SU-DHL-6 (cell line): Measurements from ENCODE around the gene DICER1.
A peak's percentile ranks its signal among the peaks of the same experiment; 100 is the strongest.

Experiments used
- H2AFZ ChIP-seq: fragments of 200-600 bp; sonication (generic); 2 replicates; pipeline ENCODE4 v1.6.1; 2014; ENCODE audit warnings: low read depth, mild to moderate bottlenecking, moderate library complexity, mixed read lengths, antibody characterized with exemption, low read length; ENCODE audit not compliant: severe bottlenecking
- H3F3A ChIP-seq: fragments of 200-600 bp; shearing (Covaris generic); 2 replicates; pipeline ENCODE4 v1.6.0; 2016; ENCODE audit warnings: antibody characterized with exemption, mild to moderate bottlenecking; ENCODE audit not compliant: insufficient read depth
- H3K27ac ChIP-seq: fragments of 200-600 bp; sonication (generic); 2 replicates; pipeline ENCODE4 v1.5.1; 2016; ENCODE audit warnings: low read depth, mild to moderate bottlenecking, low read length, moderate library complexity, mixed read lengths
- H3K27me3 ChIP-seq: fragments of 200-600 bp; sonication (generic), shearing (Covaris generic); 2 replicates; pipeline ENCODE4 v1.6.0; 2014; ENCODE audit warnings: mild to moderate bottlenecking, low read length
- H3K36me3 ChIP-seq: fragments of 200-600 bp; sonication (generic); 2 replicates; pipeline ENCODE4 v1.6.1; 2014; ENCODE audit warnings: mild to moderate bottlenecking, low read length, mixed read lengths
- H3K4me2 ChIP-seq: fragments of 300-600, 200-600 bp; shearing (Covaris generic), sonication (generic); 2 replicates; pipeline ENCODE4 v1.6.0; 2014; ENCODE audit warnings: low read length, low read depth, mild to moderate bottlenecking; ENCODE audit not compliant: poor library complexity, severe bottlenecking
- H3K4me3 ChIP-seq: fragments of 200-600 bp; sonication (generic); 2 replicates; pipeline ENCODE4 v1.5.1; 2014; ENCODE audit warnings: antibody characterized with exemption, low read length, mild to moderate bottlenecking, mixed read lengths; ENCODE audit not compliant: insufficient read depth, poor library complexity, severe bottlenecking
- H3K79me2 ChIP-seq: fragments of 200-600 bp; sonication (generic); 2 replicates; pipeline ENCODE4 v1.6.1; 2014; ENCODE audit warnings: mild to moderate bottlenecking, low read length, moderate library complexity; ENCODE audit not compliant: insufficient read depth
- H3K9ac ChIP-seq: fragments of 200-600 bp; sonication (generic); 2 replicates; pipeline ENCODE4 v1.7.0; 2014; ENCODE audit warnings: mild to moderate bottlenecking, low read length
- H3K9me2 ChIP-seq: fragments of 200-600 bp; sonication (generic); replicated peaks from 2 replicates; pipeline ENCODE4 v1.6.1; 2014; ENCODE audit warnings: low read length; ENCODE audit not compliant: insufficient read depth
- H3K9me3 ChIP-seq: fragments of 200-600 bp; sonication (generic); 2 replicates; pipeline ENCODE4 v1.6.1; 2014; ENCODE audit warnings: low read length, mixed read lengths; ENCODE audit not compliant: insufficient read depth
- H4K20me1 ChIP-seq: fragments of 200-600 bp; sonication (generic); 2 replicates; pipeline ENCODE4 v1.6.1; 2014; ENCODE audit warnings: low read depth, mild to moderate bottlenecking, antibody characterized with exemption, low read length, moderate library complexity, mixed read lengths
- EZH2phosphoT487 ChIP-seq: fragments of 200-600 bp; sonication (generic), shearing (Covaris generic); conservative IDR thresholded peaks from 2 replicates; pipeline ENCODE4 v1.6.1; 2018; ENCODE audit warnings: mild to moderate bottlenecking, antibody characterized with exemption, low read length, moderate library complexity, mixed read lengths
- TF ChIP-seq, protein P1 (sequence below): fragments of 200-600 bp; sonication (generic); IDR thresholded peaks from one replicate; pipeline ENCODE4 v1.5.1; 2017; ENCODE audit warnings: antibody characterized with exemption, mild to moderate bottlenecking, low read length, moderate library complexity; ENCODE audit not compliant: insufficient read depth, poor library complexity, severe bottlenecking

Gene DICER1

DNA sequence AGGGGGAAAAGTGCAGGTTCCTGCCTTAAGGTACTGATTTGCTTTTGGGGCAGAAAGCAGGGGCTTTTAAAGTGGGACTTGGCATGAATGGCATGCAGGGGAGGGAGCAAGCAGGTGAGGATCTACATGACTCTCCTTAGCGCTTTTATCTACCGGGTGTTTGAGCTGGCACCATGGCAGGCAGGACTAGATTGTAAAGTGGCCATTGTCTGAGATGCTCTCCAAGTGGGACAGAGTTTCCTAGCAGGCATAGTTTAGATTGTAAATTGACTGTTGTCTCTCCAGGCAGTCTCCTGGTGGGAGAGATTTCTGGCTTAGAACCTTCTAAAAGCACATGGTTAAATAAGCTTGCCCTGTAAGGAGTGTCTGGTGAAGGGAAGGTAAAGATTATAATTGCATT lies 5.3 kb upstream of the DICER1 start:
- Histone ChIP-seq H3K27me3 (no peaks in the 10 kb centered on the region), H3K27ac (no peak overlapping the region), H3K9me2 (no peaks in the 10 kb centered on the region), H3K9ac (no peak overlapping the region), H3K36me3 (no peaks in the 10 kb centered on the region; the same call in 1 of the 2 replicates), H4K20me1 (no peaks in the 10 kb centered on the region), H3F3A (peaks cover 8% of the 10 kb centered on the region; the same call in 1 of the 2 replicates), H3K9me3 (no peaks in the 10 kb centered on the region), H3K4me3 (no peak overlapping the region), H3K79me2 (no peaks in the 10 kb centered on the region), H2AFZ (no peak overlapping the region), H3K4me2 (no peak overlapping the region)
- no peak for TF ChIP-seq EZH2phosphoT487
- TF ChIP-seq, protein P1, sequence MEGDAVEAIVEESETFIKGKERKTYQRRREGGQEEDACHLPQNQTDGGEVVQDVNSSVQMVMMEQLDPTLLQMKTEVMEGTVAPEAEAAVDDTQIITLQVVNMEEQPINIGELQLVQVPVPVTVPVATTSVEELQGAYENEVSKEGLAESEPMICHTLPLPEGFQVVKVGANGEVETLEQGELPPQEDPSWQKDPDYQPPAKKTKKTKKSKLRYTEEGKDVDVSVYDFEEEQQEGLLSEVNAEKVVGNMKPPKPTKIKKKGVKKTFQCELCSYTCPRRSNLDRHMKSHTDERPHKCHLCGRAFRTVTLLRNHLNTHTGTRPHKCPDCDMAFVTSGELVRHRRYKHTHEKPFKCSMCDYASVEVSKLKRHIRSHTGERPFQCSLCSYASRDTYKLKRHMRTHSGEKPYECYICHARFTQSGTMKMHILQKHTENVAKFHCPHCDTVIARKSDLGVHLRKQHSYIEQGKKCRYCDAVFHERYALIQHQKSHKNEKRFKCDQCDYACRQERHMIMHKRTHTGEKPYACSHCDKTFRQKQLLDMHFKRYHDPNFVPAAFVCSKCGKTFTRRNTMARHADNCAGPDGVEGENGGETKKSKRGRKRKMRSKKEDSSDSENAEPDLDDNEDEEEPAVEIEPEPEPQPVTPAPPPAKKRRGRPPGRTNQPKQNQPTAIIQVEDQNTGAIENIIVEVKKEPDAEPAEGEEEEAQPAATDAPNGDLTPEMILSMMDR = no peak

DNA sequence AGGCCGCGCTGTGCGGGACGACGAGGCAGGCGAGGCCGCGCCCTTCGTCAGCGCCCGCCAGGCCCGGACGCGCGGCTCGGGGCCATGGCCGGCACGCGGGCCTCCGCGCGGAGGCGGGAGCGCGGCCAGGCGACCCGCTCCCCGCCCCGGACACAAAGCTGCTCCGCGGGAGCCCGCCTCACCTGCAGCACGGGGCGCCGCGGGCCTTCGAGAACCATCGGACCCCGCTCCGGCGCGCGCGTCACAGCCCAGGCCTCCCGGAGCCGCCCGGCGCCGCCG lies 342 bp downstream of the DICER1 start:
- Histone ChIP-seq H2AFZ (peak overlapping the region; percentile 95), H3K79me2 (peaks cover 49% of the 10 kb centered on the region), H3K4me3 (peak overlapping the region; percentile 75)

DNA sequence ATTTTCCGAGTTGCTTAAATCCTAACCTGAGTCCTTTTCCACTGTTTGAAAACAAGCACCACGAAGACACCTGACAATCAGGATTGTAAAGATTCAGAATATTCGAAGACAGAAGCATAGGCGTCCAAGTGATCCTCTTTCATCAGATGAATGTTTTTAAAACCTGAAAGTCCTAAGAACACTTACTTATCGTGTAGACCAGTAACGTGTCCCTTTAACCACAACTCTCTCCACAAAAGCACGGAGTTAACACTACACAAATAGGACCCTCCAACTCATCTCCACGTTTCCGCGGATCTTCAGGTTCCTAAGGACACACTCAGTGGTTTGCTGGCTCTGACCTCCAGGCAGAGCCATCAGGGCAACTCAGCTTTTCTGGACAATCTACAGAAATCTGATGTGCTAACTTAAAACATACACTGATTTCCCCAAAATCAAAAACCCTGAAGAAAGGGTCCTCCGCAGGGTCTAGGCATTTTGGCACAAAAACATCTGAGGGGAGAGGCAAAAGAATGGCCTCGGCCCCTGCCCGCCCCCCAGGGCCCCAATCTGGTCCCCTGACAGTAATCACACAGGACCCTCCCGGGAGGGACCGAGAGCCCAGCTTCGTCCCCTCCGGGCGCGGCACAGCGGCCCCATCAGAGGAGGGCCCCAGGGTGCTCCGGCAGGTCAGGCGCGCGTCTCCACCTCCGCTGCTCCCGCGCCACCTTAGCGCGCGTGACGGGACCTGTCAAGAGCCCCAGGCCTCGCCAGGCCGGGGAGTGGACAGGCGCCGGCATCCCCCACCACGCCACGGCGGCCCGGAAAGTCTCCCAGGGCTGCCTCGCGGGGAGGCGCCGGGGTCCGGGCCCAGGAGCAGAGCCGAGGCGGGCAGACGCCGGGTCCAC lies 925 bp downstream of the DICER1 start:
- Histone ChIP-seq H2AFZ (no peak overlapping the region), H3K27ac (no peak overlapping the region), H3K4me2 (peak overlapping the region; percentile 92)

More for the DNA sequence above, 342 bp downstream of the DICER1 start:
- TF ChIP-seq, protein P1 = no peak
- Histone ChIP-seq H3K4me2 (peak overlapping the region; percentile 92), H4K20me1 (peaks cover 15% of the 10 kb centered on the region), H3K27ac (peak overlapping the region; percentile 74; the same call in 1 of the 2 replicates), H3K36me3 (no peaks in the 10 kb centered on the region), H3K9me3 (no peaks in the 10 kb centered on the region), H3K27me3 (no peaks in the 10 kb centered on the region), H3F3A (peaks cover 9% of the 10 kb centered on the region; the same call in 1 of the 2 replicates), H3K9ac (peak overlapping the region; percentile 80), H3K9me2 (no peaks in the 10 kb centered on the region)

More for the DNA sequence above, 925 bp downstream of the DICER1 start:
- Histone ChIP-seq H3K36me3 (no peaks in the 10 kb centered on the region), H3K9ac (peak overlapping the region; percentile 80), H3K4me3 (peak overlapping the region; percentile 75), H3K27me3 (no peaks in the 10 kb centered on the region), H4K20me1 (peaks cover 19% of the 10 kb centered on the region), H3F3A (peaks cover 9% of the 10 kb centered on the region; the same call in 1 of the 2 replicates), H3K79me2 (peaks cover 55% of the 10 kb centered on the region), H3K9me2 (no peaks in the 10 kb centered on the region), H3K9me3 (no peaks in the 10 kb centered on the region)
- TF ChIP-seq, protein P1 = no peak
- TF ChIP-seq EZH2phosphoT487 = no peak
